ENCODE measurements around the gene GABRB2. TPM values are rescaled to one million over a fixed set of nuclear protein-coding genes. Genes with fewer than 3 reads are reported as not detected.

GABRB2 gene
- total RNA-seq, 1 experiment from 2014 or later = not detected

DNA sequence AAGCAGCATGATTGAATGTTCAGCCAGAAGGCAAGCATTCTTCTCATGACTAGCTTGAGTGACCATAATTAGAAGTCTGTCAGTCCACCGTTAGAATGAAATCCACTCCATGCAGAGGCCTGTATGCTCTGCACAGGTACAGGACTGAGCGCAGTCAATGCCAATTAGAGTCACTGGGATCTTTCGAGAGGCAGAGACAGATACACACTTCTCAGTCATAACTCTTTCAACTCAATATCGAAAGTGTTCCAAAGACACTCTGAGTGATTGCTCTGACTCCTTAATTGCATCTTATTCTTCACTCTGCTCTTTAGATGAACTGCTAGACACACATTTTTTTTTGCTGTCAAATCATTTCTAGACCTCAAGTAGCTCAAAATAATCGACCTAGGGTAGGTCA lies 203.6 kb downstream of the GABRB2 start:
- POLR2A ChIA-PET = no interaction called here
- intact Hi-C loops (cut with micrococcal nuclease; ENCODE audit: unreplicated experiment) = no loop called here

GRCh38 chr5:161340012-161340411 lies 206.5 kb downstream of the GABRB2 start:
- Histone ChIP-seq H3K27ac (ENCODE audit: low read length) (no peak overlapping the region), H3K4me3 (ENCODE audit: low read depth in 2 of 2, low read length in 2 of 2) (no peak overlapping the region), H3K4me1 (ENCODE audit: control insufficient read depth, insufficient read depth, low read length) (no peaks in the 10 kb centered on the region), H3K36me3 (ENCODE audit: control insufficient read depth, insufficient read depth, low read length) (no peaks in the 10 kb centered on the region), H3K9me3 (ENCODE audit: control insufficient read depth, insufficient read depth, low read depth, low read length) (no peaks in the 10 kb centered on the region), H3K27me3 (ENCODE audit: control insufficient read depth, insufficient read depth, low read length) (no peaks in the 10 kb centered on the region)
- in situ Hi-C loops (cut with HindIII; ENCODE audit: low pct_unique_long_range_greater_than_20kb, low sequenced_read_pairs) = no loop called here
- CTCF ChIA-PET = no interaction called here
- no TSS peak for BruUV-seq (replicated peaks)
- POLR2A ChIA-PET = no interaction called here
- ATAC-seq = no peak
- TF ChIP-seq TCF7L2 (IDR thresholded peaks at IDR 0.05; ENCODE audit: low read depth, low read length) (no peak), SIN3A (IDR thresholded peaks at IDR 0.05; ENCODE audit: borderline replicate concordance, insufficient read depth, low read depth, low read length) (no peak), POLR2AphosphoS5 (IDR thresholded peaks at IDR 0.05; ENCODE audit: low read depth, low read length) (no peak)
- TF ChIP-seq, protein P1, sequence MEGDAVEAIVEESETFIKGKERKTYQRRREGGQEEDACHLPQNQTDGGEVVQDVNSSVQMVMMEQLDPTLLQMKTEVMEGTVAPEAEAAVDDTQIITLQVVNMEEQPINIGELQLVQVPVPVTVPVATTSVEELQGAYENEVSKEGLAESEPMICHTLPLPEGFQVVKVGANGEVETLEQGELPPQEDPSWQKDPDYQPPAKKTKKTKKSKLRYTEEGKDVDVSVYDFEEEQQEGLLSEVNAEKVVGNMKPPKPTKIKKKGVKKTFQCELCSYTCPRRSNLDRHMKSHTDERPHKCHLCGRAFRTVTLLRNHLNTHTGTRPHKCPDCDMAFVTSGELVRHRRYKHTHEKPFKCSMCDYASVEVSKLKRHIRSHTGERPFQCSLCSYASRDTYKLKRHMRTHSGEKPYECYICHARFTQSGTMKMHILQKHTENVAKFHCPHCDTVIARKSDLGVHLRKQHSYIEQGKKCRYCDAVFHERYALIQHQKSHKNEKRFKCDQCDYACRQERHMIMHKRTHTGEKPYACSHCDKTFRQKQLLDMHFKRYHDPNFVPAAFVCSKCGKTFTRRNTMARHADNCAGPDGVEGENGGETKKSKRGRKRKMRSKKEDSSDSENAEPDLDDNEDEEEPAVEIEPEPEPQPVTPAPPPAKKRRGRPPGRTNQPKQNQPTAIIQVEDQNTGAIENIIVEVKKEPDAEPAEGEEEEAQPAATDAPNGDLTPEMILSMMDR (IDR thresholded peaks at IDR 0.05) = no peak
- TF ChIP-seq, protein P2, sequence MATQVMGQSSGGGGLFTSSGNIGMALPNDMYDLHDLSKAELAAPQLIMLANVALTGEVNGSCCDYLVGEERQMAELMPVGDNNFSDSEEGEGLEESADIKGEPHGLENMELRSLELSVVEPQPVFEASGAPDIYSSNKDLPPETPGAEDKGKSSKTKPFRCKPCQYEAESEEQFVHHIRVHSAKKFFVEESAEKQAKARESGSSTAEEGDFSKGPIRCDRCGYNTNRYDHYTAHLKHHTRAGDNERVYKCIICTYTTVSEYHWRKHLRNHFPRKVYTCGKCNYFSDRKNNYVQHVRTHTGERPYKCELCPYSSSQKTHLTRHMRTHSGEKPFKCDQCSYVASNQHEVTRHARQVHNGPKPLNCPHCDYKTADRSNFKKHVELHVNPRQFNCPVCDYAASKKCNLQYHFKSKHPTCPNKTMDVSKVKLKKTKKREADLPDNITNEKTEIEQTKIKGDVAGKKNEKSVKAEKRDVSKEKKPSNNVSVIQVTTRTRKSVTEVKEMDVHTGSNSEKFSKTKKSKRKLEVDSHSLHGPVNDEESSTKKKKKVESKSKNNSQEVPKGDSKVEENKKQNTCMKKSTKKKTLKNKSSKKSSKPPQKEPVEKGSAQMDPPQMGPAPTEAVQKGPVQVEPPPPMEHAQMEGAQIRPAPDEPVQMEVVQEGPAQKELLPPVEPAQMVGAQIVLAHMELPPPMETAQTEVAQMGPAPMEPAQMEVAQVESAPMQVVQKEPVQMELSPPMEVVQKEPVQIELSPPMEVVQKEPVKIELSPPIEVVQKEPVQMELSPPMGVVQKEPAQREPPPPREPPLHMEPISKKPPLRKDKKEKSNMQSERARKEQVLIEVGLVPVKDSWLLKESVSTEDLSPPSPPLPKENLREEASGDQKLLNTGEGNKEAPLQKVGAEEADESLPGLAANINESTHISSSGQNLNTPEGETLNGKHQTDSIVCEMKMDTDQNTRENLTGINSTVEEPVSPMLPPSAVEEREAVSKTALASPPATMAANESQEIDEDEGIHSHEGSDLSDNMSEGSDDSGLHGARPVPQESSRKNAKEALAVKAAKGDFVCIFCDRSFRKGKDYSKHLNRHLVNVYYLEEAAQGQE (IDR thresholded peaks at IDR 0.05; ENCODE audit: insufficient read depth in 1 of 2, low read depth in 2 of 2, low read length in 1 of 2) = no peak
- DNase-seq (ENCODE audit: low read depth, low spot score) = no peak
- intact Hi-C loops (cut with micrococcal nuclease; ENCODE audit: unreplicated experiment) = no loop called here

More for the DNA sequence above, 203.6 kb downstream of the GABRB2 start:
- no peak for ATAC-seq
- Histone ChIP-seq H3K4me1 (ENCODE audit: control insufficient read depth, insufficient read depth, low read length) (no peaks in the 10 kb centered on the region), H3K27ac (ENCODE audit: low read length) (no peak overlapping the region), H3K4me3 (ENCODE audit: low read depth in 2 of 2, low read length in 2 of 2) (no peak overlapping the region), H3K27me3 (ENCODE audit: control insufficient read depth, insufficient read depth, low read length) (no peaks in the 10 kb centered on the region), H3K9me3 (ENCODE audit: control insufficient read depth, insufficient read depth, low read depth, low read length) (no peaks in the 10 kb centered on the region), H3K36me3 (ENCODE audit: control insufficient read depth, insufficient read depth, low read length) (no peaks in the 10 kb centered on the region)
- CTCF ChIA-PET = no interaction called here
- in situ Hi-C loops (cut with HindIII; ENCODE audit: low pct_unique_long_range_greater_than_20kb, low sequenced_read_pairs) = no loop called here
- no peak for DNase-seq (ENCODE audit: low read depth, low spot score)
- BruUV-seq (replicated peaks) = no TSS peak
- no peak for TF ChIP-seq SIN3A (IDR thresholded peaks at IDR 0.05; ENCODE audit: borderline replicate concordance, insufficient read depth, low read depth, low read length)
- TF ChIP-seq, protein P2 (IDR thresholded peaks at IDR 0.05; ENCODE audit: insufficient read depth in 1 of 2, low read depth in 2 of 2, low read length in 1 of 2) = no peak
- no peak for TF ChIP-seq POLR2AphosphoS5 (IDR thresholded peaks at IDR 0.05; ENCODE audit: low read depth, low read length)
- no peak for TF ChIP-seq TCF7L2 (IDR thresholded peaks at IDR 0.05; ENCODE audit: low read depth, low read length)
- TF ChIP-seq, protein P1 (IDR thresholded peaks at IDR 0.05) = no peak

All from Panc1 (cell line).